ENCODE measurements around the gene PLD5.
"Not testable (repeated sequence)": the region's sequence is repeated elsewhere in the genome, so short reads cannot be mapped to it uniquely, and the experiment has no call there.

- TF ChIP-seq, protein P1, sequence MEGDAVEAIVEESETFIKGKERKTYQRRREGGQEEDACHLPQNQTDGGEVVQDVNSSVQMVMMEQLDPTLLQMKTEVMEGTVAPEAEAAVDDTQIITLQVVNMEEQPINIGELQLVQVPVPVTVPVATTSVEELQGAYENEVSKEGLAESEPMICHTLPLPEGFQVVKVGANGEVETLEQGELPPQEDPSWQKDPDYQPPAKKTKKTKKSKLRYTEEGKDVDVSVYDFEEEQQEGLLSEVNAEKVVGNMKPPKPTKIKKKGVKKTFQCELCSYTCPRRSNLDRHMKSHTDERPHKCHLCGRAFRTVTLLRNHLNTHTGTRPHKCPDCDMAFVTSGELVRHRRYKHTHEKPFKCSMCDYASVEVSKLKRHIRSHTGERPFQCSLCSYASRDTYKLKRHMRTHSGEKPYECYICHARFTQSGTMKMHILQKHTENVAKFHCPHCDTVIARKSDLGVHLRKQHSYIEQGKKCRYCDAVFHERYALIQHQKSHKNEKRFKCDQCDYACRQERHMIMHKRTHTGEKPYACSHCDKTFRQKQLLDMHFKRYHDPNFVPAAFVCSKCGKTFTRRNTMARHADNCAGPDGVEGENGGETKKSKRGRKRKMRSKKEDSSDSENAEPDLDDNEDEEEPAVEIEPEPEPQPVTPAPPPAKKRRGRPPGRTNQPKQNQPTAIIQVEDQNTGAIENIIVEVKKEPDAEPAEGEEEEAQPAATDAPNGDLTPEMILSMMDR (IDR thresholded peaks at IDR 0.05; ENCODE audit: low read length) = not testable (repeated sequence)
- not testable (repeated sequence) for TF ChIP-seq EZH2 (IDR thresholded peaks at IDR 0.05; ENCODE audit: borderline replicate concordance, low read length)
Observed at GRCh38 chr1:242212961-242213360, 311.5 kb downstream of the PLD5 start.

Measured in OCI-LY1 (cell line).